Endothelial cell of umbilical vein (primary cell): ENCODE data around the gene KIF6.

Experiments used
- CTCF ChIP-seq, 2 donors: IDR thresholded peaks; 1 replicate in 1 of 2; 2 replicates in 1 of 2; pipeline ENCODE4 v1.5.1; 2011; ENCODE audit warnings: low read length in 2 of 2, mild to moderate bottlenecking in 2 of 2, moderate library complexity in 2 of 2, control low read depth in 1 of 2, inconsistent platforms in 1 of 2, low read depth in 1 of 2; ENCODE audit not compliant: insufficient read depth in 1 of 2; ENCODE audit errors: extremely low read depth in 1 of 2
- EZH2 ChIP-seq: IDR thresholded peaks from 2 replicates; pipeline ENCODE4 v1.6.1; 2012; ENCODE audit warnings: borderline replicate concordance, low read depth, mild to moderate bottlenecking, moderate library complexity, low read length, inconsistent platforms; ENCODE audit not compliant: severe bottlenecking
- FOS ChIP-seq: IDR thresholded peaks from 2 replicates; pipeline ENCODE4 v1.6.1; 2011; ENCODE audit warnings: mild to moderate bottlenecking, low read length, moderate library complexity, borderline replicate concordance; ENCODE audit not compliant: insufficient read depth
- GATA2 ChIP-seq: IDR thresholded peaks from 2 replicates; pipeline ENCODE4 v1.7.0; 2011; ENCODE audit warnings: low read depth, mild to moderate bottlenecking, moderate library complexity, mixed read lengths, low read length; ENCODE audit not compliant: insufficient read length, insufficient read depth
- JUN ChIP-seq: IDR thresholded peaks from 2 replicates; pipeline ENCODE4 v1.6.1; 2011; ENCODE audit warnings: borderline replicate concordance, low read depth; ENCODE audit not compliant: insufficient read length, insufficient read depth
- MAX ChIP-seq: IDR thresholded peaks from 2 replicates; pipeline ENCODE4 v1.6.1; 2011; ENCODE audit not compliant: insufficient read depth, insufficient read length
- MYC ChIP-seq: IDR thresholded peaks from one replicate; pipeline ENCODE4 v1.6.1; 2011; ENCODE audit warnings: mild to moderate bottlenecking, low read depth, low read length
- POLR2A ChIP-seq: IDR thresholded peaks from 2 replicates; pipeline ENCODE4 v1.6.1; 2012; ENCODE audit warnings: low read depth, mild to moderate bottlenecking, control low read depth, low read length
- POLR2AphosphoS5 ChIP-seq: IDR thresholded peaks from 2 replicates; pipeline ENCODE4 v1.6.1; 2012; ENCODE audit warnings: low read depth, mild to moderate bottlenecking, control low read depth, low read length, moderate library complexity; ENCODE audit not compliant: insufficient read depth

GRCh38 chr6:39496915-39497314, 228.3 kb downstream of the KIF6 start:
- no peak for TF ChIP-seq CTCF (IDR thresholded peaks at IDR 0.05; ENCODE audit: extremely low read depth in 1 of 2, insufficient read depth in 1 of 2, low read depth in 1 of 2, low read length in 2 of 2)
- TF ChIP-seq EZH2 = no peak
- TF ChIP-seq POLR2AphosphoS5 = no peak
- TF ChIP-seq MAX = no peak
- TF ChIP-seq POLR2A = no peak
- no peak for TF ChIP-seq MYC
- TF ChIP-seq GATA2 = no peak
- no peak for TF ChIP-seq JUN
- no peak for TF ChIP-seq FOS
